ENCODE measurements around the gene PMPCA.

The PMPCA gene, protein sequence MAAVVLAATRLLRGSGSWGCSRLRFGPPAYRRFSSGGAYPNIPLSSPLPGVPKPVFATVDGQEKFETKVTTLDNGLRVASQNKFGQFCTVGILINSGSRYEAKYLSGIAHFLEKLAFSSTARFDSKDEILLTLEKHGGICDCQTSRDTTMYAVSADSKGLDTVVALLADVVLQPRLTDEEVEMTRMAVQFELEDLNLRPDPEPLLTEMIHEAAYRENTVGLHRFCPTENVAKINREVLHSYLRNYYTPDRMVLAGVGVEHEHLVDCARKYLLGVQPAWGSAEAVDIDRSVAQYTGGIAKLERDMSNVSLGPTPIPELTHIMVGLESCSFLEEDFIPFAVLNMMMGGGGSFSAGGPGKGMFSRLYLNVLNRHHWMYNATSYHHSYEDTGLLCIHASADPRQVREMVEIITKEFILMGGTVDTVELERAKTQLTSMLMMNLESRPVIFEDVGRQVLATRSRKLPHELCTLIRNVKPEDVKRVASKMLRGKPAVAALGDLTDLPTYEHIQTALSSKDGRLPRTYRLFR

DNA sequence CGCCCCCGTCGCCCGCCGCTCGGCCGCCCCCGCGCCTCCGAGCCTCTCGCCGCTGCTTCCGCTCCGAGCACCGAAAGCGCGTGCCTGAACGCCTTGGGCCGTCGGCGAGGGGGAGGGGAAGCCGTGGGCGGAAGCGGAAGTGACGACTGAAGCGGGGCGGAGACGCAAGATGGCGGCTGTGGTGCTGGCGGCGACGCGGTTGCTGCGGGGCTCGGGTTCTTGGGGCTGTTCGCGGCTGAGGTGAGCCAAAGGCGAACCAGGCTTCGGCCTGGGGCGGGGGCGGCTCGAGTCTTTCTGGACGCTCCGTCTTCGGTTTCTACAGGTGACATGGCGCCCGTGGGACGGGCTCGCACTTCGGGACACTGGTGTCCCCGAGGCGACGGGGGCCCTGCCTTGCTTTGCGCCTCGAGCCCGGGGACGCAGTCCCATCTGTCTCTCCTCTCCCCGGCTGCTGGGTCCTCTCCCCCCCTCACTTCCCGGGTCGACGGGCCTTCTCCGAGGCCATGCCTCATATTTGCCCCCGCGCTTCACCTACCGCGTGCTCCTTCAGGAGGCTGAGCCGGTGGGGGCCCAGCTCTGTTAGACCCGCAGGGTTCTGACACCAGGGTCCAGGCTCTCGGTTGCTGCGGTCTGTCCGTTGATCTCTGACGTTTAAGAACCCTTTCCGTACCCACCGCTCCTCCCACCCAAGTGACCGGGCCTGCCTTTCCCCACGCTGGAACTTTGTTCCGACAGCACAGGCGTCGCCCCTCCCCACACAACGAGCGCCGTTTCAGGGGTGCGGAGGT, at the start of gene PMPCA, which contains the start of gene ENTR1:
TSS of gene PMPCA (plus strand) at position 159 of the 788 bp plus-strand sequence. CDS start at position 170, 11 bp downstream.
TSS of gene ENTR1 (minus strand) at position 115 of the 788 bp plus-strand sequence. CDS start 217 bp downstream, outside the sequence.
- peak; percentile 92 for DNase-seq (ENCODE audit: low spot score)

DNA sequence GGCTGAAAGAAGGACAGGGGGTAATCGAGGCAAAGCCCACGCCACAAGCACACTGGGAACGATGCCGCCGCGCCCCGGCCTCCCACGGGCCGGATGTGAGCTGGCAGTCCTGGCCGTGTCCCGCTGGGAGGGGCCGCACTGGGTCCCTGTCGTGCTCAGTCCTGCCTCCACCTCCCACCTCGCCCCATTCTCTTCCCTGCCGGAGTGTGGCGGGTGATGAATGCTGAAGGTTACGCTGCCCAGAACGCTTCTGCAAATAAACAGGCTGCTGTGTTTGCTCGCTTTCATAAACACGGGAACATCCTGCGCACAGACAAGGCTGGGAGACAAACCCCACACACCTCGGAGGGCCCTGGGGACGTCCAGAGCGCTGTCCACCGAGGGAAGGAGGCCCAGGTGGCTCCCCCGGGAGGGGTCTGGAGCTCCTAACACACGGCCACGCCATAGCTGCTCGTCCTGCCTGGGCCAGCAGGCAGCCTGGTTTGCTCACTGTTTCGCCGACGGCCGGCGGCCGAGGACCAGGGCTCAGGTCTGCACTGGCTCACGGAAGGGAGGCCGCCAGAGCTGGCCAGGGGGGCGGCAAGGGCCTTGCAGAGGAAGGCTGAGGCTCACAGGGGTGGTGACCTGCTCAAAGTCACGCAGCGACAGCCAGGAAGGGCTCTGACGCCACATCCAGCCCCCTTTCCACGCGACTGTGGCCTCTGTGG, 49.3 kb upstream of the PMPCA start:
- no peak for DNase-seq (ENCODE audit: low spot score)

DNA sequence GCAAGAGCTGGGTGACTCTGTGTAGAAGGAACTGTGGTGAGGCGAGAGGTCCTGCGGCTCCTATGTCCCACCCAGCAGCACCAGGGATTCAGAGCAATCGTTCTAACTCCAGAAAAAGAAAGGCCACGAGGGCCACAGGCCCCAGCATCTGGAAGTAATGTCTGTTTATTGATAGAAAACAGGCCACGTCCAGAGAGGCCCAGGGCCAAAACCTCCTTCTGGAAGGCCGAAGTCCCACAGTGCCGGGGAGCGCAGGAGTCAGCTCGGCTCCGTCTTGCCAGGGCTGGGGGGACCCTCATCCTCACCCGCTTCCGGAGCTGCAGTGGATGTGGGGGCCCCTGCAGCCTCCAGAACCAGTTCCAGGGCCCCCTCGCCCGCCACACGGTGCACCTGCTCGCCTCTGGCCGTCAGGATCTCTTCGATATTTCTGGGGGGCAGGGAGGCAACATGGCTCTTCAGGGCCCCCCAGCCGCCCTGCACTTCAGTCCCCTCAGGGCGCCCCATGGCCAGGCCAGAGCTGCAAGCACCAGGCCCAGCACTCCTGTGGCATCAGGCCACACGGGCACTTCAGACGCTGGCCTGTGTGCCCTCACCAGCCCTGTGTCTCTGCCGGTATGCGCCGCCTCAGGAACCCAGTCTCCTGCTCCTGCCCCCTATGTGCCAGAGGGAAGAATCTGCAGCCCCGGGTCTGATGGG, 48.6 kb upstream of the PMPCA start:
- no peak for DNase-seq (ENCODE audit: low spot score)

DNA sequence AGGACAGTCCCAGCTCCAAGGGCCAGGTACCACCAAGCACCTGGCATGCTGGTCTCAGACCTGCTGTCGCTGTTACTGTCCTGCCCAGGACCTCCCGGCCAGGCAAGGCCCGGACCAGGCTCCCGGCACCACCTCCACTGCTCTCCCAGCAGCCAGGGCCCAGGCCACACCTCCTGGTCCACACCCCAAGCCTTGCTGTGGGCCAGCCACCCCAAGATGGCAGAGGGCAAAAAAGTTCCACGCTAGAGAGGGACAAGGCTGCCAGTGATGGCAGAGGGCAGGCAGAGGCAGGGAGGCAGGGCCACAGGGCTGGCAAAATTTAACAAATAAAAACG, 48.0 kb upstream of the PMPCA start:
- DNase-seq (ENCODE audit: low spot score), result no peak

DNA sequence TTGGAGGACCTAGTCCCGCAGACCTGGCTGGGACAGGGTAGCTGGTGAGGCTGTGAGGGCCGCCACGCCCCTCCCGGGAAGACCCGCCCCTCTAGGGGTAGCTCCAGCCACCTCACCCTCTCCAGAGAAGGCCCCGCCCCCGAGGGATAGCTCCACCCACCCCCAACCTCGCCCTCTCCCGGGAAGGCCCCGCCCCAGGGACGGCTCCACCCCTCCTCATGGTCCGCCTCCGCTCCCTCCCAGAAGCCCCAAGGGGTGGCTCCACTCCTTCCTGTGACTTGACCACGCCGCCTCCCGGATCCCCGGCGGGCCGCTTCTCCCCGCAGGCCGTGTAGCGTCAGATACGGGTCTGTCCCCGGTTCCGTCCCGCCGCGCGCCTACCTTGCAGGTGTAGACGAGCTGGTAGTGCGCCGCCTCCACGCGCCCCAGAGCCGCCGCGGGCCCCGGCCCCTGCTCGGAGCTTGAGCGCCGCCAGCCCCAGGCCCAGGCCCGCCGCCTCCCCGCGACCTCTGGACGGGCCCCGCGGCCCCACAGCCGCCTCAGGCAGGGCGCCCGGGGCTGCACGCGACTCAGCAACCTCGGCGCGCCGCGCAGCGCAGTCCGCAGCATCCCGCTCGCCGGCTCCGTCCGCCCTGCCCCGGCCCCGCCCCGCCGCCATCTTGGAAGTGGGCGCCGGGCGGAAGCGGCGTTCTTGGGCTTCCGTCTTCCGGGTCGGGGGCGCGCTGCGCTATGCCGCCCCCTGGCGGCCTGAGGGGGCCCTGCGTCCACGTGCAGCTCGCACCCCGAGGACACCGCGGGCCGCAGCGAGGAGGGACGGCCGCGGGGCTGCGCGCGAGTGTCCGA, 47.1 kb upstream of the PMPCA start, which contains the start of gene DNLZ:
TSS of gene DNLZ (minus strand) at position 639 of the 843 bp plus-strand sequence. CDS start at position 609, 30 bp downstream.
- DNase-seq (ENCODE audit: low spot score), result peak; percentile 94

DNA sequence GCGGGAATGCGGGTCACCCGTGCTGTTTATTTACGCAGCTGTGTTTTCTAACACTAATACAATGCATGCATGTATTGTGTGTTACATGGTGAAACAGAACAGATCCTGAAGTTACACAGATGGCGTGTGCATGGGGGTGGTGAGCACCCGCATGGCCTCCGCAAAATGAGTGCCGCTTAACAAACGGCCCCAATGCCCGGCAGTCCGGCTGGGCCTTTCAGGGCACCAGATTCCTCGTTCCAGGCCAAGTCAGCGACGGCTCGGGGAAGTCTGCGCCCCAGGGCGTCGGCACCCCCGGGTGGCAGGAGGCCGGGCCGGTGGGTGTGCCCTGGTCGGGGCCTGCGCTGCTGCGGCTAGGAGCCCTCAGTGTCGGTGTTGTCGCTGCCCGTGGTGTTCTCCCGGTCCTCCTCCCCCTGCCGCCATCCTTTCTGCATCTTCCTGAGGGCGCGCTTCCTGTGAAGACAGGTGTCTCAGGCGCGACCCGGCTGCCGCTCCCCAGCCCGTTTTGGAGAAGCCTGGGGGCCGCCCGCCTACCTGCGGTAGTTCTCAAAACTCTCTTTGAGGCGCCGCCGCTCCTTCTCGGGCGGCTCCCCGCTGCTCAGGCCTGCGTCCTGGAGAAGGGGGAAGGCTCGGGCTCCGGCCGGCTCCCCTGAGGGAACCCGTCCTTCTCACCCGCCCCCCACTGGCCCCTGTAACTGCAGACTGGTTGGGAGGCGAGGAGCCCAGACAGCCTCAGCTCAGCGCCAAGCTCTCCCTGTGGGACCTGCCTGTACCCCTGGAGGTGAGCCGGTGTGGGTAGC, 46.3 kb upstream of the PMPCA start:
- DNase-seq (ENCODE audit: low spot score), result no peak

DNA sequence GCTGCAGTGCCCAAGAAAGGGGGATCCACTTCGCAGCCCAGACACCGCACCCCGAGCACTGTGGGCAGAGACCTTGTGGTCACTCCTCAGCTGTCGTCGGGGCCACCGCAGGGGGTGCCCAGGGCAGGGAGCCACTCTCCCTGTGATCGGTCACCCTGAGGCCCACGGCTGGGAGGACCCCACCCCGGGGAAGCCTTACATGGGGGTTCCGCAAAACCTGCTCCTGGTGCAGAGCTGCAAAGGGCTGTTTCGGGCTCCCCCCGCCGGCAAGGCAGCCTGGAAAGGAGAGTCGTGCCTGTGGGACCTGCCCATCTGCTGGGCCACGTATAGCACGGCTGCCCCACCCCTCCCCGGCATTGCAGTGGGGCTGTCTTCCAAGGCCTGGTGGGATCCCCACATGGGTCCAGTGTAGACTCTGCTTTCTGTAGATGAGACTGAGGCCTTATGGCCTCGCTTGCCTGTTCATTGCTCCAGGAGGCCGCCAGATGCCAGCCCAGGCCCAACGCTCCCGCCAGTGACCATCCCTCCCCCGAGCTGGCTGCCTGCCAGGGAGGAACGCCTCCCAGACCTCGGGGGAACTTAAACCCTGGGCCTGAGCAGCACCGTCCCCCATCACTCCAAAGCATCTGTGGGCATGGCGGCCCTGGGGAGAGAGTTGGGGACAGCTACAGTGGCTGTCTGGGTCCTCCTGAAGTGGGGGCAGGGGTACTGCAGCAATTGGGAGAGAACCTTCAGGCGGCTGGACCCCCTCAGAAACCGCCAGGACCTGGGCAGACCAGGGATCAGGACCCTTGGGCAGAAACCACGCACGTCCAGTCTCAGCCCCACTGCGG, 45.3 kb upstream of the PMPCA start:
- no peak for DNase-seq (ENCODE audit: low spot score)

DNA sequence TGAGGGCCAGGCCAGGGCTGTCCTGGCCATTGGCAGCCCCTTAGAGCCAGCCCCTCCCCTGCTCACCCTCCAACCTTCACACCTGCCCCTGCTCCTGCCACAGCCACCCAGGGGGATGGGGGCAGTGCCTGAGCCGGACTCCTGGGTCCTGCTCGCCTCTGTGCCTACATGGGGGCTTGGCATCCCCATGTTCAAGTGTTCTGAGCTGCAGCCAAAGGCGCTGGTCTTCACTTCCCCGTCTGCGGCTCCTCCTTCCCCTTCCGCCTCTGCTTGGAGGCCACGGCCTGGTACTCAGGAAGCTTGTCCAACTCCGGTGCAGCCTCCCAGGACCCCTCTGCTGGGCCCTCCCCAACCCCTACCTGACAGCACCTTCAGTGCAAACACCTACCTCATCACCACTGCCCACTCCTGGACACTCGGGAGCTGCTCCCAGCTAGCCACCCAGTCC, 44.7 kb upstream of the PMPCA start:
- no peak for DNase-seq (ENCODE audit: low spot score)

DNA sequence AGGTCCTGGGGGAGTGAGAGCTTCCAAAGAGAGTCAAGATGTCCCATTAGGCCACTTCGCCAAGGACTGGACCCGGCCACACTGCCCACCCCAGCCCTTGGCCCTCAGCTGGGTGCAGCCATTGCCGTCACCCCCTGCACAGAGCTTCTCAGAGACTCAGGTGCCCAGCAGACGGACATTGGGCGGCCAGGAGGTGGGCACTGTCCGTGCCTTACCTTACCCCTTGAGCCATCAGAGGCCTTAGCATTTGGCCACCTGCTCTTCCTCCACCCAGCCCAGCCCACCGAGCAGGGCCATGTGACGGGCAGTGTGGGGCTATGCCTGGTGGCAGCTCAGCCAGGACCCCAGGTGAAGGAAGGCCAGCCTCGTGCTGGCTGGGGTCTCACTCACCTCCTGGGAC, 43.6 kb upstream of the PMPCA start:
- no peak for DNase-seq (ENCODE audit: low spot score)

DNA sequence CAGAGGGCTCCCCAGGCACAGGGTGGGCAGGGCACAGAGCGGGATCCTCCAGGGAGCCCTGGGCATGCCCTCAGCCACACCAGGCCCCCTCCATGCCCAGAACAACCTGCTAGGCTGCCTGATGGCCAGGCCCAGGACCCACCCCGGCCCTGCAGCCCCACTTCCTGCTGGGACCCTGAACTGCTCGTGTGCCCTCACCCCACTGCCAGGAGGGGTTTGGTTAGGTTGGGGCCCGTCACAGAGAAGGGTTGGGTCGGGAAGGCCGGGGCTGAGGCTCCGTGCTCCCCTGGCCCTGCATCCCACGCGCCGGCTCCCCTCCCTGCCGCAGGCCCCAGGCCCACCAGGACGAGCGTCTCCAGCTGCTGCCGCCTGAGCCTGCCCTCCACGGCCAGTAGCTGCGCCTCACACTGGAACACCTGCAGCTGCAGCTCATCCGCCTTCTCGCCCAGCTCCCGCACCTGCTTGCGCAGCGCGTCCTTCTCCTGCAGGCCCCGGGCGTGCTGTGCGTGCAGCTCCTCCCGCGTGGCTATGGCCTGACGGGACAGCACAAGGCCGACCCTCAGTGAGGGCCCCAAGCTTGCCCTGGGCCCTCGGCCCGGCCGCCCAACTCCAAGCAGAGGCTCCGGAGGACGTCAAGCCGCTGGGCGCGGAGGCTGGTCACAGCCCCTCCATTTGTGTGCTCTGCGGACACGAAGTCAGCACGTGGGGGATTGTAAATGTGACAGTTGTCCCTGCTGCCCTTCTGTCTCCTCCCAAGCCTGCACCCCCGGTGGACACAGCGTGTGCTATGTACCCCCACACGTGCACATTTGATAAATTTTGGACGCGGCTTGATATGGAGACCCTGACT, 42.9 kb upstream of the PMPCA start:
- no peak for DNase-seq (ENCODE audit: low spot score)

DNA sequence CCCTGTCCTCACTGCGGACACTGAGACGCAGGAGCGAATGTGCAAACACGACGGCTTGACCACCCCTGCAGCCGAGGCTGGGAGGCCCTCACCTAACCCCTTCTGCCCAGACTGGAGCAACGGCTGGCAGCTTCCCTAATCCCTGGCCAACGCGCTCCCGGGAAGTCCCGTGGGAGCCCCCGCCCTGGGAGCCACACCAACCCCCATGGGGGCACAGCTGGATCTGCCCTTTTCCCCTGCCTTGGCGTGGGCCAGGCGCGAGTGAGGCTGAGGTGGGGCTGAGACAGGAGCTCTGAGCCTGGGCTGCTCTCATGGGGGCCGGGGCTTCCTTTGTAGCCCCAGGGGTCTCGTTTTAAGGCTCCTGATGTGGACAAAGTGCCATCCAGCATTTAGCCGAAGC, 42.3 kb upstream of the PMPCA start:
- no peak for DNase-seq (ENCODE audit: low spot score)

DNA sequence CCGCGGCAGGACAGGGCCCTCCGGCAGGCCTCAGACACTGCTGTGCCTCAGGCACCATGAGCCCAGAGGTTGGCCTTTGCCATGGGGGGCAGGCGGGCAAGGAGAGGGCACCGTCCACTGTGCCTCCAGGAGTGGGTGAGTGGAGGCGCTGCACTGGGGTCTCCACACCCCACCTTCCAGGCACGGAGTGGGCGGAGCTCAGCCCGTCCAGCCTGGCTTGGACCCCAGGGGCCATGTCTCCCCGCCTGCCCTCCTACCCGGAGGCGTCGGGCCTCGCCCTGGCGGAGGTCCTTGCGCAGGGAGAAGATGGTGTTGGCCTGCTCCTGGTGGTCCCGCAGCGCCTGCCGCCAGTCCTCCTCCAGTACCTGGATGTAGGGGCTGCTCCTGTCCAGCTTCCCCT, 40.4 kb upstream of the PMPCA start:
- DNase-seq (ENCODE audit: low spot score), result no peak

DNA sequence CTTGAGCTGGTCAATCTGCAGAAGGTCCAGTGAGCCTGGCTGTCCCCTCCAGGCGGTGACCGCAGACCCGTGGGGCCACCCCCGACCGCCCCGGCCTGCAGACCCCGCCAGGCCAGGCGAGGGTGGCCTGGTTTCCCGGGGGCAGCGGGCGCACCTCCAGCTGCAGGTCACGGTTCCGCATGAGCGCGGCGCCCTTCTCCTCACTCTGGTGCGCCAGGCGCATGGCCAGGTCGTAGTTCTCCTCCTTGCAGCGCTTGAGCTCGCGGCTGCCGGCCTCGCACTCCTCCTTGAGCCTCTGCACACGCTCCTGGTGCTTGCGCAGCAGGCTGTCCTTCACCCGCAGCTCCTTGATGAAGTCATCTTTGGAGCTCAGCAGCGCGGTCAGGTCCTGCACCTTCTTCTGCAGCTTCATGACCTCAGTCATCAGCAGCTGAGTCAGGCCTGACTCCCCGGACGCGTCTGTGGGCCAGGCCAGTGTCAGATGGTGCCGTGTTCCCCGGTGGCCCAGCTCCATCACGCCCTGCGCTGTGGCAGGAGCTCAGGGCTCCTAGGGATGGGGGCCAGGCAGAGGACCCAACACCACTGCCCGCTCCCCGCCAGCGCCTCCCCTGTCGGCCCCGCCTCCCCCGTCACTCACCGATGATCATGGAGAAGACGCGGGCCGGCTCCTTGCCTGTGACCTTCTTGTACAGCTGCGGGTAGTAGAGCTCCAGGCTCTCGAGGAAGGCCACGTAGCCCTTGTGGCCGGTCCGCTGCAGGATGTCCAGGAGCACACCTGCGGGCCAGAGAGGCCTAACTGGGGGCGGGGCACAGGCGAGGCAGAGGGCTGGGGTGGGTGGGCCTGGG, 39.5 kb upstream of the PMPCA start:
- DNase-seq (ENCODE audit: low spot score), result no peak

DNA sequence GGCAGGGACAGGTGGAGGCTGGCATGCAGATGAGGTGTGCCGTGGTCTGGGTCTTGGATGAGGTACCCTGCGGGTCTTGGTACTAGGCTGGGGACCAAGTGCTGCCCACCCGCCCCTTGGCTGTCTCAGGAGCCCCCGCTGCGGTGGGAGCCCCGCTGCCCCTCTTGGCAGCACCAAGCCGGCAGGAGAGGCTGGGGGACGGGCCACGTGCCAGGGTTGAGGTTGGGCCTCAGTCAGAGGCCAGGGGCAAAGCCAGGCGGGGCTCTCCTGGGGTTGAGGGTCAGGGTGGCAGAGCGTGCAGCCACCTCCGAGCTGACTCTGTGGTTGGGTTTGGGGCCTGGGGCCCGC, 39.0 kb upstream of the PMPCA start:
- DNase-seq (ENCODE audit: low spot score), result no peak

DNA sequence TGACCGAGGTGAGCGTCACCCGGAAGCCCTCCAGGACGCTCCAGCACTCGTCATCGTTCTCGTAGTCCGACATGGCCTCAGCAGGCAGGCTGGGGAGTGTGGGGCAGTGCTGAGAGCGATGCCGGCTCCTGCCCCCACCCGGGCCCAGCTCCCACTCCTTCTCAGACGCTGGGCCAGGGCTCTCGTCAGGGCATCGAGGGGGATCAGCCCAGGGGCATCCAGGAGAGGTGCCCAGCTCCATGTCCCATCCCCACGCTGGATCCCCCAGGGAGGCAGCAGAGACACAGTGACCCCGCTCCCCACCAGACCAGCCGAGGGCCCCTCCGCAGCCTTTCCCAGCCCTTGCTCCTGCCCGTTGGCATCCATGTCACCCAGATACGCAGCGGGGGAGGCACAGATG, 38.5 kb upstream of the PMPCA start:
- no peak for DNase-seq (ENCODE audit: low spot score)

DNA sequence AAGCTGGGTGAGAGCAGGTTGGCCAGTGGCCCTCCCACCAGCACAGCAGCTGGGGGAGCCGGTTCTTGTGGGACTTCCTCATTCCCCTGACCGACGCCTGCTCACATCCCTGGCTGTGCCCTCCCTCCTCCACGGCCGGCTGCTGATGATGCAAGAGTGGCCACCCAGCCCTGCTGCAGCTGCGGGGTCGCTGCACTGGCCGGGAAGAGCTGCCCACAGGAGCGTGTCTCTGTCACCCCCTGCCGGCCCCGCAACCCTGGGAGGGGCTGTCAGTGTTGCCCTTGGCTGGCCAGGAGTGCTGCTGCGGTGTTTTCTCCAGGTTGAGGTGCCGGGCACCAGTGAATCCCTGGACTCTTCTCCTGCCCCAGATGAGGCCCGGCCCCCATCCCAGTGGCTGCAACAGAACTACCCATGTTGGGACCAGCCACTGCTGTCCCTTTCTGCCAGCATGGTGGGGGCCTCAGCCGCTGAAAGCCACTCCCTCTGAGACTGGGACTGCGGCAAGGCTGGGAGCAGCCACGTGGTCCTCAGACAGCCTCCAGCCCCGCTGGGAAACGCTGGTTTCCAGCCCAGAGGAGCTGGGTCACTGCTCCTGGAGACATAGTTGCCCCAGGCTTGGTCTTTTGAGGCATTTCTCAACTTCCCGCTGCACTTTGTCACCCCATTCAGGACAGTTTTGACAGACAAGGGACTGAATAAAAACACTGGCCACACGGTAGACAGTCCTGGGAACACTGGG, 37.7 kb upstream of the PMPCA start:
- DNase-seq (ENCODE audit: low spot score), result no peak

Measured in CD4-positive, alpha-beta T cell treated with Interleukin-15 for 4 hours (primary cell).